ENCODE results near the gene IL36G.

IL36G gene

DNA sequence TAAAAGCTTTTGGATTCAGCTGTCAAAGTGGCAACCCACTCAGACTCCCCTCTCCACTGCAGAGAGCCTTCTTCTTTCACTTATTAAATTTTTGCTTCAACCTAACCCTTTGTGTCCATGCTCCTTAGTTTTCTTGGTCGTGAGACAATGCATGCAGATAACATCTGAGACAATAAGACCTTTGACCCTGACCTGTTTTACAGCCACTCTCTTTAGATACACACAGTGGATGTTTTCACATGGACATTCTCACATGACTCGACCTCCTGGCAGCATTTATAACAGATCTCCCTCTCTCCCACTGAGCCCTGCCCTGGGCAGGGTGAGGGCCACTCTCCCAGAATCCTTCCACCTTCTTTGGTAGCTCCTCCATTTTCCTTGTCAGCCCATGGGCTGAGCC, 30.4 kb upstream of the IL36G start:
- Histone ChIP-seq H3K9ac (ENCODE audit: low read length) (no peak overlapping the region), H3K36me3 (ENCODE audit: insufficient read depth, low read length) (no peaks in the 10 kb centered on the region), H3K27ac (ENCODE audit: low read depth, low read length) (no peak overlapping the region), H3K9me3 (ENCODE audit: low read length) (no peaks in the 10 kb centered on the region), H3K4me3 (ENCODE audit: low read depth in 1 of 2, low read length in 2 of 2) (no peak overlapping the region), H3K27me3 (ENCODE audit: control insufficient read depth in 1 of 2, insufficient read depth in 2 of 2, low read length in 2 of 2) (no peaks in the 10 kb centered on the region), H3K4me1 (ENCODE audit: insufficient read depth, low read length) (peaks cover 7% of the 10 kb centered on the region)

DNA sequence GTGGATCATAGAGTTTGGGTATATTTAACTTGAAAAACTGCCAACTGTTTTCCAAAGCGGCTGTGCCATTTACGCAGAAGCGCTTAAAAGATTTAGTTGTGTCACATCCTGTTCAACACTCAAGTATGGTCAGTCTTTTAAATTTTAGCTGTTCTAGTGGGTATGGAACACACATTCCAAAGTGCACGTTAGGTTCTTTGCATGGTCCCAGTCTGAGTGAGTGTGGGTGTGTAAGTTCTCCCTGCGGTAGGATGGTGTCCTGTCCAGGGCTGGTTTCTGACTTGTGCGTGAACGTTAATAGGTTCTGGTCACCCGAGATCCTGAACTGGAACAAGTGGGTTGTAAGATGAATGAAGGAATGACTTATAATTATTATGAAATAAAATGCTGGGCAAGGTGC, 28.4 kb upstream of the IL36G start:
- no peak overlapping the region for H3K4me3 ChIP-seq (ENCODE audit: low read depth in 1 of 2, low read length in 2 of 2)
- peaks cover 7% of the 10 kb centered on the region for H3K4me1 ChIP-seq (ENCODE audit: insufficient read depth, low read length)
- H3K36me3 ChIP-seq (ENCODE audit: insufficient read depth, low read length): no peaks in the 10 kb centered on the region
- H3K9ac ChIP-seq (ENCODE audit: low read length): no peak overlapping the region
- H3K27ac ChIP-seq (ENCODE audit: low read depth, low read length): no peak overlapping the region
- no peaks in the 10 kb centered on the region for H3K9me3 ChIP-seq (ENCODE audit: low read length)
- no peaks in the 10 kb centered on the region for H3K27me3 ChIP-seq (ENCODE audit: control insufficient read depth in 1 of 2, insufficient read depth in 2 of 2, low read length in 2 of 2)

DNA sequence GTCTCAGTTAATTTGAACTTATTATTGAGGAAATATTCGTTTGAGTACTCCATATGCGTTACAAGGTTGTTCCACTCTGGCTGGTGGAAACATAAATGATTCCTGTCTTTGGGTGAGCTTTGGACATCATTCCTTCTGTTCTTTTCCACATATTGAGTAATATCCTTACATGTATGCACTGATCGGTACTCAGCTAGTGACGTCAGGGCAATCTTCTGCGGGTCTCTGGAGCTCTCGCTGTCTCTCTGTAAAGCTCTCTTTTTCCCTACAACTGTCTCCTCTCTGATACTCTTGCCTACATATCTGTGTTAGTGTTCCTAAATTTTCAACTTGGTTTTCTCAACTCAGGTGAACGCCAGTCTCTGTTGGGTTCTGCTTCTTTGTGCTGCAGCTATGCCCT, 23.4 kb upstream of the IL36G start:
- Histone ChIP-seq H3K4me3 (ENCODE audit: low read depth in 1 of 2, low read length in 2 of 2) (no peak overlapping the region), H3K9me3 (ENCODE audit: low read length) (no peaks in the 10 kb centered on the region), H3K27me3 (ENCODE audit: control insufficient read depth in 1 of 2, insufficient read depth in 2 of 2, low read length in 2 of 2) (peaks cover 0 to 5% of the 10 kb centered on the region in 2 donors), H3K4me1 (ENCODE audit: insufficient read depth, low read length) (no peaks in the 10 kb centered on the region), H3K27ac (ENCODE audit: low read depth, low read length) (no peak overlapping the region), H3K9ac (ENCODE audit: low read length) (no peak overlapping the region), H3K36me3 (ENCODE audit: insufficient read depth, low read length) (no peaks in the 10 kb centered on the region)

DNA sequence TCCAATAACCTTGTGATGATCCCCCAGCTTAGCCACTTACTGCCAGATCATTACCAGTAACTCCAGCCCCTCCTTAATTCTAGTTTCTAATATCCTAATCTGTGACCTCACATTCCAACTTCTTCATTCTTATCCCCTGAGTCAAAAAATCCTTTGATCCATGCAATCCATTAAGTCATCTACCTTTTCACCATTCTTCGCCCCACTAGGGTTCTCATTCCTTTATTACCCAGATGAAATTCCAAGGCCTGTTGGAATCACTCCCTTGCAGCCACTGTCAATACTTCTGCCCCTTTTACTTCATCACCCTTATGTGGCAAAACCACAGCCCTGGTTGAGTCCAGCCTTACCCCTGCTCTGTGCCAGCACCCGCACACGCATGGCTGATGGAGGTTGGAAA, 20.3 kb upstream of the IL36G start:
- H3K9ac ChIP-seq (ENCODE audit: low read length): no peak overlapping the region

DNA sequence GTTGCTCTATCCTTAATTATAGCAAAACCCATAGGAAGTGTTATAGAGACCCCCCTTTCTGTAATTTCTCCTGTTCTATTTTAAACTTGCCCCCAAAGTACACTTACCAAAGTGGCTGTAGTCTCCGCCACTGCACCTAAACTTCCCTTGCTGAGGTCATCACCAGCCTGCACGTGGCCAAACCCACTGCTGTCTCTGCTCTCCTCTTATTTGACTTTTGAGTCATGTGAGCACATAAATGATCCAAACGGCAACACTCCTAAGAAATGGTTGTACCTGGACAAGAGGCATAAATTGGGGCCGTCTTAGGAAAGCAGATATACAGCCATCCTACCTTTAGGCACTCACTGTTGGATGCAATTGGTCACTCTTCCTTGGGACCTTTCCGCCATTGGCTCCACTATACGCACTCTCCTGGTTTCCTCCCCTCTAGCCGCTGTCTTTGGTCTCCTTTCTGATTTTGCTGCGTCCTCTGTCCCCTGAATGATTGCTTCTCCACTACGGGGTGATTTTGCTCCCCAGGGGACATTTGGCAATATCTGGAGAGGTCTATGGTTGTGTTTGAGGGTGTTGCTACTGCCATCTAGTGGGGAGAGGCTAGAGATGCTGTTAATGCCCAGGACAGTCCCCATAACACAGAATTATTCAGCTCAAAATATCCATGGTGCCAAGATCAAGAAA, 19.2 kb upstream of the IL36G start:
- no peaks in the 10 kb centered on the region for H3K4me1 ChIP-seq (ENCODE audit: insufficient read depth, low read length)
- no peak overlapping the region for H3K4me3 ChIP-seq (ENCODE audit: low read depth in 1 of 2, low read length in 2 of 2)
- H3K9ac ChIP-seq (ENCODE audit: low read length): no peak overlapping the region
- peaks cover 0 to 5% of the 10 kb centered on the region in 2 donors for H3K27me3 ChIP-seq (ENCODE audit: control insufficient read depth in 1 of 2, insufficient read depth in 2 of 2, low read length in 2 of 2)
- H3K9me3 ChIP-seq (ENCODE audit: low read length): no peaks in the 10 kb centered on the region
- no peaks in the 10 kb centered on the region for H3K36me3 ChIP-seq (ENCODE audit: insufficient read depth, low read length)
- H3K27ac ChIP-seq (ENCODE audit: low read depth, low read length): no peak overlapping the region

More for the DNA sequence above, 20.3 kb upstream of the IL36G start:
- peaks cover 0 to 5% of the 10 kb centered on the region in 2 donors for H3K27me3 ChIP-seq (ENCODE audit: control insufficient read depth in 1 of 2, insufficient read depth in 2 of 2, low read length in 2 of 2)
- H3K4me1 ChIP-seq (ENCODE audit: insufficient read depth, low read length): no peaks in the 10 kb centered on the region
- H3K4me3 ChIP-seq (ENCODE audit: low read depth in 1 of 2, low read length in 2 of 2): no peak overlapping the region
- no peak overlapping the region for H3K27ac ChIP-seq (ENCODE audit: low read depth, low read length)
- no peaks in the 10 kb centered on the region for H3K36me3 ChIP-seq (ENCODE audit: insufficient read depth, low read length)
- H3K9me3 ChIP-seq (ENCODE audit: low read length): no peaks in the 10 kb centered on the region

DNA sequence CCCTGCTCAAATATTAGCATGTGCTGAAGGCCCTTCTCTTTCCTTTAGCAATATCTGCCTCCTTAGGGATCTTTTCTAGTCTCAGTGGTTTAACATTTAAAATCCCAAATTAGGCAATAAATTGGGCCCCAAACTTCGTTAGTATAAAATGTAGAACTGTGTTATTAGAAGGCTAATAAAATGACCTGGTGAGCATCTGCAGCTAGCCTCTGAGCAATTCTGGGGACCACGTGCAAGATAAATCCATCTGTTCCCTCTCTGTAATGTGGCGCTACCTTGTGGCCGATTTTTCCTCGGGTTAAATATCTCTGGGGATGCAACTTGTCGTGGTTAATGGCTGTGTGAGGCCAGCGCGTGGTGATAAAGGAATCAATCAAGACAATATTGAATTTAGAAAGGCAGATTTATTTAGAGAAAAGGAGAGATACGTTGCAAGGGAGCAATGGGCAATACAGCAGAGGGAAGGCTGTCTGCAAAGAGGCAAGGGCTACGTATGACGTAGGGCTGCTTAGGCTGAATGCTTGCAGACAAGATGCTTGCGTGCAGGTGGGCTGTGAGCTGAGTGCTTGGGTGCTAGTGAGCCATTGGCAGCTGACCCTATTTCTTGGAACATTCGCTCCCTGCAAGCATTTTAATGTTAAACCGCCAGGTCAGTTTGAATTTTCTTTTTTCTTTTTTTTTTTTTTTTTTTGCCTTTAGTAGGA, 18.5 kb upstream of the IL36G start:
- H3K27me3 ChIP-seq (ENCODE audit: control insufficient read depth in 1 of 2, insufficient read depth in 2 of 2, low read length in 2 of 2): peaks cover 0 to 5% of the 10 kb centered on the region in 2 donors
- H3K27ac ChIP-seq (ENCODE audit: low read depth, low read length): no peak overlapping the region
- H3K36me3 ChIP-seq (ENCODE audit: insufficient read depth, low read length): no peaks in the 10 kb centered on the region
- no peaks in the 10 kb centered on the region for H3K9me3 ChIP-seq (ENCODE audit: low read length)
- no peak overlapping the region for H3K4me3 ChIP-seq (ENCODE audit: low read depth in 1 of 2, low read length in 2 of 2)
- no peaks in the 10 kb centered on the region for H3K4me1 ChIP-seq (ENCODE audit: insufficient read depth, low read length)
- H3K9ac ChIP-seq (ENCODE audit: low read length): no peak overlapping the region

DNA sequence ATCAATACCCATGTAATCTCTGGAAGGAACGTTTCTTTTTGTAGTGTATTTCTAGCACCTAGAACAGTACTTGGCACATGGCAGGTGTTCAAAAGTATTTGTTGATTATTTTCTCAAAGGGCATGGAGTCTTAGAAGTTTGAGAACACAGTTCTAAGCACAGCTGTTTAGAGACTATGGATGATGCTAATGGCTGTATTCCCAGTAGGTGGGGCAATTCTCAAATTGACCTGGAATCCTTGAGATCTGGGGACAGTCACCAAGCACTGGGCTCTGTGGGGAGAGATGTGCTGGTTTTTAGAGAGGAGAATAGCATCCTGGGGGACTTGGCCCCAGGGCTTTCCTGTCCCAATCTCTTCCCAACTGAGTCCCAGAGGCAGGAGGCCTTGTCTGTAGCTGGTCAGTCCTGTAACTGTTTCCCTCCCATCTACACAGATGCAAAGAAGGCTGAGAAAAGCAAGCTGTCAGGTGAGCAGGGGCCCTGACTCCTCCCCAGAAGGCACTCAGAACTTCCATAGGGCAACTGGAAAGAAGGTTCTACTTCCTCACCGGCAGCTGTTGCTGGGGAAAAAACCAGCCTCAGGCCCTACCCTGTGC, 17.5 kb upstream of the IL36G start:
- H3K36me3 ChIP-seq (ENCODE audit: insufficient read depth, low read length): no peaks in the 10 kb centered on the region
- H3K9ac ChIP-seq (ENCODE audit: low read length): no peak overlapping the region
- H3K4me1 ChIP-seq (ENCODE audit: insufficient read depth, low read length): no peaks in the 10 kb centered on the region
- H3K27me3 ChIP-seq (ENCODE audit: control insufficient read depth in 1 of 2, insufficient read depth in 2 of 2, low read length in 2 of 2): peaks cover 0 to 5% of the 10 kb centered on the region in 2 donors
- no peak overlapping the region for H3K27ac ChIP-seq (ENCODE audit: low read depth, low read length)
- no peaks in the 10 kb centered on the region for H3K9me3 ChIP-seq (ENCODE audit: low read length)
- no peak overlapping the region for H3K4me3 ChIP-seq (ENCODE audit: low read depth in 1 of 2, low read length in 2 of 2)

DNA sequence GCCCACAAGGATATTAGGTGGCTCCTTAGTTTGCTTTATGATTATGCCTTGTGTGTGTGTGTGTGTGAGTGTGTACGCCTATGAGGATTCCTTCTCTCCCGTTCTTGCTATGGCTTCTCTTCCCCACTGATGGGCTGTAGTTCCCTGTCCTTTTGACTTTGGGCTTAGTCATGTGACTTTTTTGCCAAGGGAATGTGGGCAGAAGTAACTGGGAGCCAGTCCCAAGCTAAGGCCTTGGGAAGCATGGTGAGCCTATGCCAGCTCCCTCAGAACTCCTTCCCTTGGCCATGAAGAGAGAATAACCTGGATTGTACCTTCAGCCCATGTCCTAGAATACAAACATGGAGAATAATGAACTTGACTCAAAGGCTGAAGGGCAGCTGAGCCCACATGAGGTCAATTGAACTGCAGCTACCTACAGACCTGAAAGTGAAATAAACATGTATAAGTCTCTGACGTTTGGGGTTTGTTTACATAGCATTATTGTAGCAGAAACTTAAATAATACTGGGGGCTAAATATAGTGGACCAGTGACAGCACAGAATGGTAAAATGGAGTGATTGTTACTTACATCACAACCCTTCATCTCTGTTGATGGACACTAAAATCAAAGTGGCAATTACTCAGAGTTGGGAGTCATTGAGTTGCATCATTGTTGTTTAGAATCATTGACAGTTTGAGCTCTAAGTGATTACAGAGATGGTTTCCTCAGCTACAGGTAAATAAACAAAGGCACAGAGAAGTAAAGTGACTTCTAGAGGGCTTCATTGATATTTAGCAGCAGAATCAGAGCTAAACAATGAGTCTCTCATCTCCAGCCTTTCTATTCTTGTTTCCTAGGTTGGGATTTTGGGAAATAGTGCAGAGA, 15.3 kb upstream of the IL36G start:
- Histone ChIP-seq H3K4me1 (ENCODE audit: insufficient read depth, low read length) (no peaks in the 10 kb centered on the region), H3K9me3 (ENCODE audit: low read length) (no peaks in the 10 kb centered on the region)

DNA sequence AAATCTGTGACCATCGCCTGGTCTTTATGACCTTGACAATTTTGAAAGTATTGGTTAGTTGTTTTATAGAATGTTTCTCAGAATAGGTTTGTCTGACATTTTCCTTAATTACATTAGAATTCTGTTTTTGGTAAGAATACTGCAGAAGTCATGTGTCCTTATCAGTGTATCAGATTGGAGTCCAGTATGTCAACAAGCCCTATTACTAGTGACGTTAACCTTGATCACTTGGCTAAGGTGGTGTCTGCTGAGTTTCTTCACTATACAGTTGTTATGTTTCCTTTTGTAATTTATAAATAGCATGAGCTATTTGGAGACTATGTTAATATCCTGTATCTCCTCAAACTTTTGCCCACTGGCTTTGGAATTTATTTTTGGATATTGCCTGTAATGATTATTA, 10.8 kb upstream of the IL36G start:
- H3K9me3 ChIP-seq (ENCODE audit: low read length): no peaks in the 10 kb centered on the region
- no peak overlapping the region for H3K27ac ChIP-seq (ENCODE audit: low read depth, low read length)
- H3K27me3 ChIP-seq (ENCODE audit: control insufficient read depth in 1 of 2, insufficient read depth in 2 of 2, low read length in 2 of 2): no peaks in the 10 kb centered on the region

More for the DNA sequence above, 15.3 kb upstream of the IL36G start:
- Histone ChIP-seq H3K27me3 (ENCODE audit: control insufficient read depth in 1 of 2, insufficient read depth in 2 of 2, low read length in 2 of 2) (peaks cover 0 to 5% of the 10 kb centered on the region in 2 donors), H3K9ac (ENCODE audit: low read length) (no peak overlapping the region), H3K27ac (ENCODE audit: low read depth, low read length) (no peak overlapping the region), H3K4me3 (ENCODE audit: low read depth in 1 of 2, low read length in 2 of 2) (no peak overlapping the region), H3K36me3 (ENCODE audit: insufficient read depth, low read length) (no peaks in the 10 kb centered on the region)

DNA sequence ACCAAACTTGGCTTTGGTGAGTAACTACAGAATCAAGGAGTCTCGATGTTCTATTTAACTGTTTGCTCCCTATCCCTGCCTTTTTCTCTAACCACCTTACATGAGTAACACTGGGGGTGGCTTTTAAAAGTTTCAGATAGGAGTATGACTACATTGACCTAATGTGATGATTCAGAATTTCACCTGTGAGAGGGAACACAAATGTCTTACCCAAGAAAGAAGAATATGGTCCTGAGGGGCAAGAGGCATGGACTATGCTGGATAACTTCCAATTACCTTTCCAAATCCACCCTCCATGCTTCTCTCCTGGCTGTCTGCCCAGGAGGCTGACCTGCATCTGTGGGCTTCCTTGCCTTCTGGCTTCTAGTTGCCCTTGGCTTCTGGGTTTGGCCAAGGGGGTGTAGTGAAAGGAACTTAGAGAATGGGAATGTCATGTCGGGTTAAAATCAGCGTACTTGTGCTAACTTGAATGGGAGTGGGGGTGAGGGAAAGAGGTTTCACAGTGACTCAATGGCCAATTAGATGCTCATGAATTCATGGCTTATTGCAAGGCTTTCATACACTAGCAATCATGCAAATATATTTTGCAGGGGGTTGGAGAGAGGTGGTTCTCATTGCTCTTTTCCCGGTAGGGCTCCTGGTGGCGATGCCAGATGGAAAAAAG, 5.3 kb upstream of the IL36G start:
- Histone ChIP-seq H3K9me3 (ENCODE audit: low read length) (no peaks in the 10 kb centered on the region), H3K4me1 (ENCODE audit: insufficient read depth, low read length) (no peaks in the 10 kb centered on the region), H3K9ac (ENCODE audit: low read length) (no peak overlapping the region), H3K27me3 (ENCODE audit: control insufficient read depth in 1 of 2, insufficient read depth in 2 of 2, low read length in 2 of 2) (no peaks in the 10 kb centered on the region), H3K4me3 (ENCODE audit: low read depth in 1 of 2, low read length in 2 of 2) (no peak overlapping the region), H3K27ac (ENCODE audit: low read depth, low read length) (no peak overlapping the region), H3K36me3 (ENCODE audit: insufficient read depth, low read length) (no peaks in the 10 kb centered on the region)

More for the DNA sequence above, 10.8 kb upstream of the IL36G start:
- Histone ChIP-seq H3K4me1 (ENCODE audit: insufficient read depth, low read length) (no peaks in the 10 kb centered on the region), H3K4me3 (ENCODE audit: low read depth in 1 of 2, low read length in 2 of 2) (no peak overlapping the region), H3K36me3 (ENCODE audit: insufficient read depth, low read length) (no peaks in the 10 kb centered on the region), H3K9ac (ENCODE audit: low read length) (no peak overlapping the region)

DNA sequence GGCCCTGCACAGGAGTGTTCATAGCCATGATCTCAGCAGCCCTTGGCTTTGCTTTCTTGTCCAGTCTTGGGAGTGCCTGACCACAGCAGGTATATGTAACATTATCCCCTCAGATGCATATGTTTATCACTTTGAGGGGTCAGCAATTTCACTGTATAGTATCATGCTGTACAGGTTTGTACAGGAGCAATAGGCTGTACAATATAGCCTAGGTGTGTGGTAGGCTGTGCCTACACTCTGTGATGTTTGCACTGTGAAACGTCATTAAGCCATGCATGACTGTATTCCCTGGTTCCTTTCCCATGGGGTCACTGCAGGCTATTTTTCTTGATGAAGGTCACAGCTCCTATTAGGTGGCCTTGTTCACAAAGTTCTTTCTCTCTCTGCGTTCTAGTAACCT, 4.7 kb upstream of the IL36G start:
- Histone ChIP-seq H3K4me3 (ENCODE audit: low read depth in 1 of 2, low read length in 2 of 2) (no peak overlapping the region), H3K27ac (ENCODE audit: low read depth, low read length) (no peak overlapping the region), H3K36me3 (ENCODE audit: insufficient read depth, low read length) (no peaks in the 10 kb centered on the region), H3K9me3 (ENCODE audit: low read length) (no peaks in the 10 kb centered on the region), H3K9ac (ENCODE audit: low read length) (no peak overlapping the region), H3K4me1 (ENCODE audit: insufficient read depth, low read length) (no peaks in the 10 kb centered on the region), H3K27me3 (ENCODE audit: control insufficient read depth in 1 of 2, insufficient read depth in 2 of 2, low read length in 2 of 2) (no peaks in the 10 kb centered on the region)

All from muscle layer of colon (tissue), 2 donors.